SIG-M5 treated with dmso at 0.1 percent for 504 hours (cell line): ENCODE results near the gene APP.

Experiments used
- DNase-seq: peaks from one replicate; lab custom pipeline; 2025; ENCODE audit not compliant: unreplicated experiment; lab: John Stamatoyannopoulos, UW

APP gene

DNA sequence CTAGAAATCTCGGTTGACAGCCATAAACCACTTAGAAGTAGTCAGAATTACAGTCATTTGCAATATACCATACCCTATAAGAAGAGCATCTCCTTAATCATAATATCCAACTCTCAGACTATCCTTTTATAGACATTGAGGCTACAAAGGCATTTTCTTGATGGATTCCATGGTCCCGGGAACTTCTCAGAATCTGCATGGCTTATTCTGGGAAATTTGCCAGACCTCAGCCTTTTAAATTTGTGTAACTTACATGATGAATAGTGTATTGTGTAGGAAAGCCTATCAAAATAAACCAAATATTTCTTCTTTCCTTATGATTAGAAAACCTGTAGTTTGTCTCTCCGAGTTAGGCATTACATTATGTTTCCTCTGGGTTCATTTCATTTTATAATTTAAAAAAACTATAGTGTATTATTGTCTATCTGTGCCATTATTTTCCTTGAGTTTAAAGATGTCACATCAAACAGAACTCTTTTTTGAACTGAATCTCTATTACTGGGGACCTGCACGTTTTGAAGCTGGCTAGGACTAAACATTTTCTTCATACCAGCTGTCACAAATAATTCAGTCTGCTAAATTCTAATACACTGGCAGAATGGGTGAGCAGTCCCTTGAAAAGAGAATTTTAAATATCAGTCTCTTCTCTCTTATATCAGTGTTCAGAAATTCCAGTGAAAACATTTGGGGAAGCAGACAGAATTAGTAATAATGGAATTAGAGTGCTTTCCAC lies 332.9 kb downstream of the APP start:
- DNase-seq = no peak

DNA sequence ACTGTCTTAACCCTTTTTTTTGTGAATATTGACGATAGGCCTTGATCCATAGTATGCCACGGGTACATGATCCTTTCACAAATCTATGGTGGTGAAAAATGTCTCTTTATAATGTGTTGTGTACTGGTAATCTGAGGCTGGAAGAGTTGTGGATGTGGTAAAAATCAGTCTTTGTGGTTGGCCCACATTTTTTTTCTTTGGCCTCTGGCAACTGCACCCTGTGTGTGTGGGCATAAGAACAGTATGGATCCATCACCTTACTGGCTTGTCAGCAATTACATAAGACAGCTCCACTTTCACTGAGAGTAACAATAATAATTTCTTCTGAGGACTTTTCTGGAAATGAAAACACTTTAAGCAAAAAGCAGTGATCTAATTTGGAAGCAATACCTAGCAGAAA lies 334.2 kb downstream of the APP start:
- no peak for DNase-seq

DNA sequence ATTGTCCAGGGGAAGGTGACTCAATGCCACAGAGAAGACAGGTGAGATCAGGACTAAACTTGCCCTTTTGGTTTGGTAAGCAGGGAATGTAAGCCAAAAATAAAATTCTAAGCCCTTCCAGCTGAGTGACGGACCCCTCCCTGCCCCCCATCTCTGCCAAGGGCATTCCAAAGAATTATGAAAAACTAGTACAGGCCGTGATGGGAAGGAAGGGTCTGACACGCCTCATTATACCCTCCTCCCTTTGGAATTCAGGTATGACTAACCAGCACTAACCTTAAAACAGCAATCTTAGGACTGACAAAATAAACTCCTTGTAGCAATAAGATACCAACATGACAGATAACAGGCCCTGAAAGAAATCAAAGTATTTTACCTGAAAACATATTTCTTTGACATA lies 336.2 kb downstream of the APP start:
- no peak for DNase-seq

DNA sequence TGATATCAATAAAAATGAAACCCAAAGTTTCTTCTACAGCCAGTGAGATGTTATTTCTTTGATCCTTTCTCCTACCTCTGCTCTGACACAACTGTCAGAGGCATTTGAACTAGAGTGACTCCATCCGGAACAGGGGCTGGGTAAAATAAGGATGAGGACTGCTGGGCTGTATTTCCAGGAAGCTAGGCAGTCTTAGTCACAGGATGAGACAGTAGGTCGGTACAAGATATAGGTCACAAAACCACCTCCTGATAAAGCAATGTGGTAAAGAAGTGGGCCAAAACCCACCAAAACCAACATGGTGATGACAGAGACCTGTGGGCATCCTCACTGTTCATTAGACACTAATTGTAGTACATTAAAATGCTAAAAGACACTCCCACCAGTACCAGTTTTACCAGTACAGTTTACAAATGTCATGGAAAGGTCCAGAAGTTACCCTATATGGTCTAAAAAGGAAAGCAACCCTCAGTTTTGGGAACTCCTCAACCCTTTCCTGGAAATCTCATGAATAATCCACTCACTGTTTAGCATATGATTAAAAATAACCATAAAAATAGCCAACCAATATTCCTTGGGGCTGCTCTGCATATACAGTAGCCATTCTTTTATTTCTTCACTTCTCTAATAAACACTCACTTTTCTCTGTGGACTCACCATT lies 339.1 kb downstream of the APP start:
- no peak for DNase-seq
